NT2/D1 (cell line): Measurements from ENCODE around the gene SLC39A10.

Source experiments
- DNase-seq: peaks from one replicate; pipeline ENCODE4 v3.0.0-alpha.2; 2011; ENCODE audit warnings: low read depth, low spot score
- H3K27me3 ChIP-seq: 2 replicates; pipeline ENCODE4 v1.6.0; 2011; ENCODE audit warnings: mild to moderate bottlenecking; ENCODE audit not compliant: insufficient read length, insufficient read depth
- H3K36me3 ChIP-seq: 2 replicates; pipeline ENCODE4 v1.6.1; 2011; ENCODE audit warnings: mild to moderate bottlenecking, low read length, mixed read lengths; ENCODE audit not compliant: insufficient read depth, insufficient read length
- H3K4me1 ChIP-seq: 2 replicates; pipeline ENCODE4 v1.5.1; 2011; ENCODE audit not compliant: insufficient read depth, insufficient read length
- H3K4me3 ChIP-seq: 2 replicates; pipeline ENCODE4 v1.5.1; 2011; ENCODE audit warnings: low read depth; ENCODE audit not compliant: insufficient read length
- H3K9ac ChIP-seq: 2 replicates; pipeline ENCODE4 v1.6.0; 2011; ENCODE audit warnings: low read depth; ENCODE audit not compliant: insufficient read length
- H3K9me3 ChIP-seq: 2 replicates; pipeline ENCODE4 v1.5.1; 2011; ENCODE audit warnings: mild to moderate bottlenecking, low read length; ENCODE audit not compliant: insufficient read depth
- SUZ12 ChIP-seq: IDR thresholded peaks from 2 replicates; pipeline ENCODE4 v1.6.1; 2011; ENCODE audit not compliant: insufficient read length, insufficient read depth; ENCODE audit errors: extremely low read depth
- YY1 ChIP-seq: IDR thresholded peaks from 2 replicates; pipeline ENCODE4 v1.6.1; 2011; ENCODE audit not compliant: insufficient read length, insufficient read depth
- ZNF274 ChIP-seq: IDR thresholded peaks from 2 replicates; pipeline ENCODE4 v1.6.1; 2011; ENCODE audit warnings: mild to moderate bottlenecking, low read depth, low read length

The SLC39A10 gene

GRCh38 chr2:195620501-195620900 is 36.5 kb upstream of the SLC39A10 start:
- no peak for TF ChIP-seq YY1
- no peak for TF ChIP-seq ZNF274
- TF ChIP-seq SUZ12 = no peak
- H3K36me3 ChIP-seq = no peaks in the 10 kb centered on the region
- no peaks in the 10 kb centered on the region for H3K9me3 ChIP-seq
- H3K4me3 ChIP-seq = no peak overlapping the region
- H3K4me1 ChIP-seq = no peaks in the 10 kb centered on the region
- H3K27me3 ChIP-seq = no peaks in the 10 kb centered on the region
- H3K9ac ChIP-seq = no peak overlapping the region
- DNase-seq = no peak

- Histone ChIP-seq H3K9ac (no peak overlapping the region), H3K9me3 (no peaks in the 10 kb centered on the region), H3K4me3 (no peak overlapping the region), H3K36me3 (no peaks in the 10 kb centered on the region), H3K4me1 (no peaks in the 10 kb centered on the region), H3K27me3 (no peaks in the 10 kb centered on the region)
- DNase-seq = no peak
- no peak for TF ChIP-seq ZNF274
- no peak for TF ChIP-seq SUZ12
- no peak for TF ChIP-seq YY1
These were observed 34.1 kb upstream of the SLC39A10 start for GRCh38 chr2:195622966-195623365.

GRCh38 chr2:195626507-195626906 is 30.5 kb upstream of the SLC39A10 start:
- H3K36me3 ChIP-seq = no peaks in the 10 kb centered on the region
- no peak overlapping the region for H3K9ac ChIP-seq
- DNase-seq = no peak
- no peaks in the 10 kb centered on the region for H3K9me3 ChIP-seq
- no peak for TF ChIP-seq YY1
- no peak for TF ChIP-seq ZNF274
- no peak for TF ChIP-seq SUZ12
- no peaks in the 10 kb centered on the region for H3K4me1 ChIP-seq
- H3K4me3 ChIP-seq = no peak overlapping the region
- no peaks in the 10 kb centered on the region for H3K27me3 ChIP-seq

GRCh38 chr2:195628666-195629065 is 28.4 kb upstream of the SLC39A10 start:
- no peaks in the 10 kb centered on the region for H3K36me3 ChIP-seq
- no peaks in the 10 kb centered on the region for H3K27me3 ChIP-seq
- no peak overlapping the region for H3K9ac ChIP-seq
- H3K9me3 ChIP-seq = no peaks in the 10 kb centered on the region; the same call in 1 of the 2 replicates
- no peaks in the 10 kb centered on the region for H3K4me1 ChIP-seq
- no peak for TF ChIP-seq YY1
- no peak for TF ChIP-seq ZNF274
- no peak for TF ChIP-seq SUZ12
- no peak overlapping the region for H3K4me3 ChIP-seq
- no peak for DNase-seq

GRCh38 chr2:195632856-195633572 is 24.0 kb upstream of the SLC39A10 start:
- no peaks in the 10 kb centered on the region; the same call in 1 of the 2 replicates for H3K9me3 ChIP-seq
- no peaks in the 10 kb centered on the region for H3K4me1 ChIP-seq
- no peak overlapping the region for H3K4me3 ChIP-seq
- TF ChIP-seq YY1 (no peak), SUZ12 (no peak), ZNF274 (no peak)
- H3K9ac ChIP-seq = no peak overlapping the region
- no peaks in the 10 kb centered on the region for H3K36me3 ChIP-seq
- no peaks in the 10 kb centered on the region for H3K27me3 ChIP-seq
- DNase-seq = no peak

- Histone ChIP-seq H3K27me3 (no peaks in the 10 kb centered on the region), H3K9ac (no peak overlapping the region), H3K9me3 (no peaks in the 10 kb centered on the region; the same call in 1 of the 2 replicates), H3K36me3 (no peaks in the 10 kb centered on the region), H3K4me3 (no peak overlapping the region), H3K4me1 (no peaks in the 10 kb centered on the region)
- DNase-seq = no peak
- TF ChIP-seq YY1 (no peak), SUZ12 (no peak), ZNF274 (no peak)
These were observed 23.5 kb upstream of the SLC39A10 start for GRCh38 chr2:195633573-195633870.

GRCh38 chr2:195633974-195634373 is 23.1 kb upstream of the SLC39A10 start:
- DNase-seq = no peak
- no peaks in the 10 kb centered on the region for H3K4me1 ChIP-seq
- no peak overlapping the region for H3K9ac ChIP-seq
- H3K9me3 ChIP-seq = no peaks in the 10 kb centered on the region; the same call in 1 of the 2 replicates
- no peak overlapping the region for H3K4me3 ChIP-seq
- TF ChIP-seq ZNF274 = no peak
- no peak for TF ChIP-seq YY1
- TF ChIP-seq SUZ12 = no peak
- H3K27me3 ChIP-seq = no peaks in the 10 kb centered on the region
- no peaks in the 10 kb centered on the region for H3K36me3 ChIP-seq
